ENCODE measurements around the gene ABLIM2. TPM values are rescaled to one million over a fixed set of nuclear protein-coding genes. Genes with fewer than 3 reads are reported as not detected.

Gene ABLIM2
- total and polyA plus RNA-seq, 2 of the 13 experiments (the other 11 are each of a cell fraction or from before 2014, with no cell fraction given), result 0.20 to 0.37 TPM

DNA sequence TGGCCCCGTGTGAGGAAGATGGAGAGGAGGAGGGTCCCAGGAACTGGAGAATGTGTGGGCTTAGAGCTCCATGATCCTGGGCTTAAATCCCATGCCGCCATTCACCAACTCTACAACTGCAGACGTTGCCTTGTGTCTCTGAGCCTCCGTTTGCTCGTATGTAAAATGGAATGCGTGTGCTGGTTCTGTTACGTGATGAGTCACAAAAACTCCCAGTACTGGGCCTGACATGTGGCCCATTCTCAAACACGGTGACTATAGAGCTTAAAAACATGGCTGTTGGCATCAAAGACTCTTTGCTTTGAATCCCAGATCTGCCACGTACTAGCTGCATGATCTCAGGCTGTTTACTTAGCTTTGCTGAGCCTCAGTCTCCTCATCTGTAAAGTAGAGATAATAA, 206.0 kb downstream of the ABLIM2 start:
- no peak overlapping the region for H3K4me3 ChIP-seq (replicated peaks in 1 of 3; ENCODE audit: insufficient read depth in 1 of 3, low read depth in 2 of 3, low read length in 3 of 3)
- FAIRE-seq (no peak), ATAC-seq (no peak), DNase-seq (ENCODE audit: low spot score) (no peak)
- CTCF ChIA-PET (ENCODE audit: low intra/inter-chr PET ratio, low total read pairs), result no interaction called here
- H3K36me3 ChIP-seq (replicated peaks in 1 of 2; ENCODE audit: control insufficient read depth in 1 of 2, insufficient read depth in 2 of 2, low read length in 2 of 2), result no peaks in the 10 kb centered on the region
- H3K4me1 ChIP-seq (ENCODE audit: insufficient read depth, low read length), result peaks cover 38% of the 10 kb centered on the region
- POLR2A ChIA-PET, result no interaction called here
- no peak overlapping the region for H3K9ac ChIP-seq (ENCODE audit: insufficient read depth, low read depth, low read length)
- no peaks in the 10 kb centered on the region for H3K79me2 ChIP-seq (ENCODE audit: insufficient read depth, low read length)
- peaks cover 4 to 24% of the 10 kb centered on the region in 2 experiments; a peak in 4 of 5 replicates for H3K27me3 ChIP-seq (ENCODE audit: control insufficient read depth in 1 of 2, insufficient read depth in 2 of 2, low read length in 2 of 2)
- no peak overlapping the region for H3K27ac ChIP-seq (ENCODE audit: extremely low read length, insufficient read depth, low read length)
- no peak overlapping the region for H2AFZ ChIP-seq (ENCODE audit: low read length)
- intact Hi-C loops (cut with micrococcal nuclease; ENCODE audit: unreplicated experiment) (no loop called here), in situ Hi-C loops (cut with HindIII; ENCODE audit: extremely low pct_ligation_motif_present, low pct_unique_long_range_greater_than_20kb) (no loop called here)
- H3K9me3 ChIP-seq (ENCODE audit: low read length), result no peaks in the 10 kb centered on the region
- 44% methylated on average over 9 of the region's 9 CpGs for WGBS (ENCODE audit: low lambda C conversion rate)
- no TSS peak for BruUV-seq (replicated peaks)
- H4K20me1 ChIP-seq (ENCODE audit: insufficient read depth, low read length), result no peaks in the 10 kb centered on the region
- H3K4me2 ChIP-seq (ENCODE audit: low read depth, low read length), result no peak overlapping the region
- TF ChIP-seq ARNT (IDR thresholded peaks at IDR 0.05), result no peak
- no peak for TF ChIP-seq LCORL (IDR thresholded peaks at IDR 0.05)
- no peak for TF ChIP-seq LCORL (CRISPR knock-in tag; IDR thresholded peaks at IDR 0.05)
- TF ChIP-seq ZEB1 (IDR thresholded peaks at IDR 0.05; ENCODE audit: insufficient replicate concordance, low read depth), result no peak
- no peak for TF ChIP-seq NFYC (CRISPR knock-in tag; IDR thresholded peaks at IDR 0.05)
- TF ChIP-seq SP140L (CRISPR knock-in tag; IDR thresholded peaks at IDR 0.05; ENCODE audit: borderline replicate concordance), result no peak
- TF ChIP-seq NFE2L1 (CRISPR knock-in tag; IDR thresholded peaks at IDR 0.05; ENCODE audit: borderline replicate concordance), result no peak
- no peak for TF ChIP-seq ZNF446 (CRISPR knock-in tag; IDR thresholded peaks at IDR 0.05)
- TF ChIP-seq MTF1 (CRISPR knock-in tag; IDR thresholded peaks at IDR 0.05), result no peak
- TF ChIP-seq BCL3 (CRISPR knock-in tag; IDR thresholded peaks at IDR 0.05), result no peak
- TF ChIP-seq TBP (CRISPR knock-in tag; IDR thresholded peaks at IDR 0.05), result no peak
- TF ChIP-seq ZNF121 (CRISPR knock-in tag; IDR thresholded peaks at IDR 0.05), result no peak
- no peak for TF ChIP-seq ZNF577 (CRISPR knock-in tag; IDR thresholded peaks at IDR 0.05; ENCODE audit: borderline replicate concordance, low read depth)
- no peak for TF ChIP-seq ZNF607 (CRISPR knock-in tag; IDR thresholded peaks at IDR 0.05; ENCODE audit: borderline replicate concordance)

Data from HepG2 (cell line).